GM18508 (cell line): ENCODE data around the gene IL17B.

Source experiments
- ATAC-seq: cut with Tn5 transposase; IDR thresholded peaks from one replicate; pipeline ENCODE4 v1.9.1; 2021; ENCODE audit warnings: moderate number of reproducible peaks; ENCODE audit not compliant: insufficient read depth, unreplicated experiment

Gene IL17B

DNA sequence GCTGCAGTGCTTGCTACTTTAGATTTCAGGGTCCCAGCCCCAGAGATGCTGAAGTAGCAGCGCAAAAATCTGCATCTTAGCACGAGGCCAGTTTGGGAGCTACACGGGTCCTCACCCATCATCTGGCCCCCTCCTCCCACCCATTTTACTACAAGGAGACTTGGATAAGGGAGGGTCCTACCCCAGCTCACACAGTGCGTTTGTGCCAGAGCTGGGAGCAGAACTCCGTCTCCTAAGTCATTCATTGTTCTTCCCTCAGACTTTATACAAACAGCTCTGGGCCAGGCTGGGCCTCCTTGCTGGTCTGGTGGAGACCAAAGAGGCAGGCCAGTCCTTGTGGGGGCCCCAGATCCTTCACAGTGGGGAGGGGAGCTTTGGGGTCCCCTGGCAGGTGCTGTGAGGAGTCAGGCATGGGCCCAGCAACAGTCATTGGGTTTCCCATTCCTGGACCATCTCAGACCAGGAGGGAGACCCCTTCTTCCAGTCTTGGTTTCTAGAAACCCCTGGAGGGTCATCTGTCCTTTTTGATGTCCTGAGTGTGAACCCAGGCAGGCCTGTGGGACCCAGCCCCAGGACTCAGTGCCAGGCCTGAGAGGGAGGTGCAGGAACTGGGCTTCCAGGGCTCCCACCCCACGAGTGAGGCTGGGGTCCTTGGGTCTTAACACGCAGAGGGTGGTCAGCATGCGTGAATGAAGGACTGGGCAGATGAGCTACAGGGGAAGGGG lies 2.3 kb upstream of the IL17B start:
- no peak for ATAC-seq

DNA sequence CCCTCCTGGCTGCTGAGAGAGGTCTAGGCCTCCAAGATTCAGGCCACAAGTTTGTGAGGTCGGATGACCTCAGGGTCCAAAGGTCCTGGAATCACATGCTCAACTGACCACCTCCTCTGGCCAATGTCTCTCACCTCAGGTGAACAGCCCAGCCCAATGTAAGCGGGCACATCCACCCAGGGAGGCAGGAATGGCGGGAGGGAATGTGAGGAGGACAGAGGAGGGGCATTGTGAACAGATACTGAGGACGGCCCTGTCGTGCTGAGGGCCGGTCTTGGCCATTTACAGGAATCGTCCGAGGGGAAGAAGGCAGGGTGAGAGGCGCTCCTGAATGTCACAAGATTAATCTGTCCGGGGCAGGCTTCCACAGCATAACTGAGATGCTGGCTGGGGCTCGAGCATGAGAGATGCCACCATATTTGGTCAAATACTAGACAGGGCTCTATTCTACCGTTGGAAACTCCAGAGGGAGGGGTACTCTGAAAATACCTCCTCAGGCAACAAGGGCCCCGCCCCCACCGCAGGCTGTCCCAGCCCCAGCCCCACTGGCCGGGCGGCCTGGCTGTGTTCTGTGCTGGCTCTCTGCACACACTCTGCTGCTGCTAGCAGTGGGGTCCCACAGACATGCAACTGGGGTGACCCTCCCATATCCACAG lies 1.5 kb upstream of the IL17B start:
- no peak for ATAC-seq

DNA sequence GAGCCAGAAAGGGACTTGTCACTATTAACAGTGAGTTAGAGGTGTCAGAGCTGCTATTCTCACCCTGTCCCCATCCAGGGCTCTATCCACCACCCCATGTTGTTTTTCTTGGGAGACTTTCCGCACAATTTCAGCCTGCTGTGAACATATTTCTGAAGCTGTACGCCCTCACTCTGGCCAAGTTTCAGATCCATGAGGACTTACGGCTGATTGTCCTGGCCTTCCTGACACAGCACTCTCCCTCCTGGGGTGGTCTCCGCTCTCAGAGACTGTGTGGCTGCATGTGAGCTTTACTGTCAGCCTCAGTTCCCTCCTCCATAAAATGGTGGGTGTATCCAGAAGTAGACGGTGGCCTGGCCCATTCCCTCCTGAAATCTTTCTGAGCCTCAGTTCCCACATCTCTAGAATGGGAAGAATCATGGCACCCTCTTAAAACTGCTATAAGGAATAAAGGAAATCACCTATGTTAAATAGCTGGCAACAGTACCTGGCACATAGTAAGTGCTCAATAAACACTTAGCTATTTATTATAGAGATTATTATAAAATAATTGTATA lies 804 bp upstream of the IL17B start:
- no peak for ATAC-seq

DNA sequence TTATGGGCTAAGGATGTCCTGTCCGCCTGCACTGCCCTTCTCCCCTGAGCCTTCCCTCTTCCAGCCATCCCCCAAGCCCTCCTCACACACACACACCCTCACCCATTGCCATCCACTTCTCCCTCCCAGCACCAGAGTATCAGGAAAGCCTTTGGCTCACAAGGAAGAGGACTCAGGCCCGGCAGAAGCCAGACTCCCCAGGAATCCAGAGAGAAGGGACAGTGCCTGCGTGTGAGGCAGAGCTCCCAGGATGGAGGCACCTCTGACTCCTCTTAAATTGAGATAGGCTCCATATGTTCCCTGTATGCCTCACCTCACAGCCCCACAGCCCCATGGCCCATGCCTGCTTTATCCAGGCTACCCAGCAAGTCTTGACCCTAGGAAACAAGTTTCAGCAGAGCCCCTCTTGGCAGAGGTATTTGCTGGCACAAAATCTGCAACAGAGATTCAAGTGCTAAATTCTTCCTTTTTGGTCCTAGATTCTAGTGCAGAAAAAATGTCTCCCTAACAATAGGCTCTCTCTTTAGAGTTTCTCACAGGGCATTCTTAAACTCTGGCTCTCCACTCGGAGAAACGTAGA lies 761 bp downstream of the IL17B start:
- ATAC-seq, result no peak

DNA sequence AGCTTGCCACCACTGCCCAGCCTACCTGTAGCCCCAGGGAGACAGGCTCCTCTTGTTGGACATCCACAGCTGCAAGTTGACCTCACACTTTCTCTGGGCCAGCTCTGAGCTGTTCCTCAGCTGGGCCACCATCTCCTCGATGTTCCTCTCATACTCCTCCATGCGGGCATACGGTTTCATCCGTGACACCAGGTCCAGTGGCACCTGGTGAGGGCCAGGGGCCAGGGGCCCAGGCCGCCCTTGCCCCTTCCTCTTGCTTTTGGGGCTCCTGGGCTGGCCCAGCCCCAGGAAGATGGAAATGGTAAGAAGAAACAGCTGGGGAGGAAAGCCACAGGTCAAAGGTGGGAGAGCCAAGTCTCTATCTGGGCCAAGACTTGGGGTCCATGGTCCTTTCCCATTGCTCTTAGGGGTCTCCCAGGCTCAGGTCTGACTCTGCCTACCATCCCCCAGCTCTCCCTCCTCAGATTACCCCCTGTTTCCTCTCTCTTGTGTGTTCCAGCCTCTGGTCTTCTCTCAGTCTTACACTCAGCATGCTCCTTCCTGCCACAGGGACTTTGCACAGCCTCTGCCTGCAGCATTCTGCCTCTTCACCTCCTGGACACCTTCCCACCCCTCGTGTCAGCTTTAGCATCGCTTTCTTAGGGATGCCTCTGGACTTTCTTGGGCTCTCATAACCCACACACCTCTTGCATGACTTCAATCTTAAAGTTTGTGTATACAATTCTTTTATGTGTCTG lies 2.2 kb downstream of the IL17B start:
- no peak for ATAC-seq

DNA sequence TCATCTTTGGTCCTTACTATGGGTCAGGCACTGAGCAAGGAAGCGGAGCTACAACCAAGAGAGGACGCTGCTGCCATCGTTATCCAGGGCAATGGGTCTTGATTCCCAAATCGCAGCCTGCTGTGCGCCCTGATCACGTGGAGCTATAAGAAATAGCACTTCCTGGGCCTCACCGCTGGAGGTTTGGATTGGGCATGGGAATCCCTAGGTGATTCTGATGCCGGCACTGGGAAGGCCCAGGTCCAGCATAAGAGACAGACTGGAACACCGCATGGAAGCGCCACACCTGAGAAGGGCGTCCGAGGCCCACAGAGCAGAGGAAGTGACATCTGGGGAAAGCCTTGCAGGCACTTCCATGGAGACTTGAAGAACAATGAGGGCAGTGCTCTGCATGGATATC lies 3.0 kb downstream of the IL17B start:
- ATAC-seq, result no peak

DNA sequence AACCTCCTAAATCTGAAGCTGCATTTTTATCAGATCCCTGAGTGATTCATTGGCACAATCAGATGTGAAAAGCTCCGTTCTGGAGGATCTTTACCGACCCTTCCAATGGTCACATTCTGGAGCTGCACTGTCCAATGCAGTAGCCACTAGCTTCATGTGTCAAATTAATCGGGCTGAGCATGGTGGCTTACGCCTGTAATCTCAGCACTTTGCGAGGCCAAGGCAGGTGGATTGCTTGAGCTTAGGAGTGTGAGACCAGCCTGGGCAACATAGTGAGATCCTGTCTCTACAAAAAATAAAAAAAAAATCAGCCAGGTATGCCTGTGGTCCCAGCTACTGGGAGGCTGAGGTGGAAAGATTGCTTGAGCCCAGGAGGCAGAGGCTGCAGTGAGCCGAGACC lies 3.7 kb downstream of the IL17B start:
- ATAC-seq, result no peak

DNA sequence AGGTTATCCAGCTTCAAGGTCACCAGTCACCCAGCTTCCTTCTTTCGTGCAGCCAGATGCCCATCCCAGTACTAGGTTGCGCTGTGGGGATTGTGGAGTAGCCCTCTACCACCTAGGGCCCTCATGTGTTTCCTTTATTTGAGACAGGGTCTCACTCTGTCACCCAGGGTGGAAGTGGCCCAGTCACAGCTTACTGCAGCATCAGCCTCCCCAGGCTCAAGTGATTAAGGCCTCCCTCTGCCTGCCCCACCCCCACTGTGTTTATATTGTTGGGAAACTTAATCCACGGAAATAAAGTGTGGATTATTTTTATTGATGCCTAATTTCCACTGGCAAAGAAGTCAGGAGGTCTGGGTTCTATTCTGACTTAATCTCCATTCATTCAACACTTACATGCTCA lies 4.3 kb downstream of the IL17B start:
- ATAC-seq, result no peak

DNA sequence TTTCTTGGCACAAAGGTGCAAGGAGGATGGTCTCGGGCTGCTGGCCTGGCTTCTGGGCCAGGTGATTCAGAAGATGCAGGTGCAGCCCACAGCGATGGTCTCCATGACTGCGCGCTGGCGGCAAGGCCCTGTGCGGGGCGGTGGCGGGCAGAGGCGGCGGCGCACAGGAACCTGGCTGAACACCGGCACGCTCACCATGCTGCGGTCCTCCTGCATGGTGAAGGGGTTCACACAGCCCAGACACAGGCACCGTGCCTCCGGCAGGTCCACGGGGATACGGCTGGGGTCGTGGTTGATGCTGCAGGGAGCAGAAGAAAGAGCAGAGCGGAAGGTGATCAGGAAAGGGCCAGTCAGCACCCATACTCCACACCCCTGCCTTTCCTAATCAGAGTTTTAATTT lies 4.8 kb downstream of the IL17B start:
- no peak for ATAC-seq

DNA sequence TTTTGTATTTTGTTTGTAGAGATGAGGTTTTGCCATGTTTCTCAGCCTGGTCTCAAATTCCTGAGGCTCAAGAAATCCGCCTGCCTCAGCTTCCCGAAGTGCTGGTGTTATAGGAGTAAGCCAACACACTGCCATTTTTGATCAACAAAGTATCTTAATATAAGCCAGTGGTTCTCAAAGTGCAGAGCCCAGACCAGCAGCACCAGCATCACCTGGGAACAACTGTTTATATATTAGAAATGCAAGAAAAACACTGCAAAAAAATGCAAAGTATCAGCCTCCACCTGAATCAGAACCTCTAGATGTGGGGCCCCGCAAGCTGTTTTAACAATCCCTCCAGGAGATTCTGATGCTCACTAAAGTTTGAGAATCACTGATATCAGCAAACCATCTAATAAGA lies 6.2 kb downstream of the IL17B start:
- ATAC-seq, result no peak

DNA sequence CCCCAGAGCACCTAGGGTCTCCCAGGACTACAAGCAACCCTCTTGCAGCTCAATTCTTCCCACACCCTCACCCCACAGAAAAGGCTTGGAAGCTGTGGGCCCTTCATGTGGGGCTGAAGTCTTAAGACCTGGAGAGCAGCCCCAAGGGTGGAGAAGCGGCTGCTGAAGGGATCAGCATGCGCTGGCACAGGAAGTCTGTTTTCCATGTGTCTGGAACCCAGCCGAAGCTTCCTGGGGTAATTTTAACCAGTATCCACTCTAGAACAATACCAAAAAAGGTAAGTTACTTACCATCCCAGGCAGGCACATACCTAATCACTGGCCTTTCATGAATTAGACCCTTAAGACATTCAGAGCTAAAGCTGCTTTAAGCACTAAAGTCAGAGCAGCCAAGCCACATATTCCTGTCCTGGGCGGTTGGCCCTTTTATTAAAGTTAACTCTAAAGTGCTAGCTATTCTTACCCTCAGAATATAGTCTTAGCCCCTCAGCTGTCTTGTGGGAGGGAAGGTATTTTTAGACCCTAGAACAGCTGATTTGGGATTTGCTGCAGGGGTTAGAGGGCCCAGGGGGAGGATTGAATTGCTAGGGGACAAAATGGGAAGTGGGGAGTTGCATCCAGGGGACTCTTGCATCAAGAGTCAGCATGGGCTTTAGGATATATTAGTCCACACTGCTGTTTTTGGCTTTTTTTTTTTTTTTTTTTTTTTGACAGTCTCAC lies 6.9 kb downstream of the IL17B start:
- no peak for ATAC-seq

DNA sequence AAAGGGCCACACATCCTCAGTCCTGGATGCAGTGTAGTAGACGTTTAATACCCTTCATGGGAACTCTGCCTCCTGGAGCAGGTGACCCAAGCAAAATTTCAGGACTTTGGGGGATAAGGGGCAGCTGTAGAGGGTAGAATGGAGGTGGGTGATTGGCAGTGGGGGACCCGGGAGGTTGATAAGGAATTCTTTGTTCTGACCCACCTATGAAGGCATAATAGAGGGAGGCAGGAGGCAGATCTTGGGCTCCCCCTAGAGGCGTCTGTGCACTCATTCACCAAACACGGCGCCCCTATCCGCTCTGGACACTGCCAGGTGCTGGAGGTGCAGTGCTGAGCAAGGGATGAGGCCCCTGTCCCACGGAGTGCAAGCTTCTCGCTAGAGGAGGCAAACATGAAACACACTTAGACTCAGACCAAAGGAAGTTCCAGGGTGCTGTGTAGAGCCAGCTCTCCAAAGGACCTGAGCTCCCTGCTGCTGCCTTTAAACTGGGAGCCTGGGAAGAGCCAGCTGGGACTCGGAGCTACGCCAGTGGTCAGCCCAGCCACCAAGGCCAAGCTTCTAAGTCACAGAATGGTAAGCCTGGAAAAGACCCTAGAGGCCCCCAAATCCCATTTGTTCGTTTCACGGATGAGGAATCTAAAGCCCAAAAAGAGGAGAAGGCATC lies 7.7 kb downstream of the IL17B start:
- ATAC-seq, result no peak

DNA sequence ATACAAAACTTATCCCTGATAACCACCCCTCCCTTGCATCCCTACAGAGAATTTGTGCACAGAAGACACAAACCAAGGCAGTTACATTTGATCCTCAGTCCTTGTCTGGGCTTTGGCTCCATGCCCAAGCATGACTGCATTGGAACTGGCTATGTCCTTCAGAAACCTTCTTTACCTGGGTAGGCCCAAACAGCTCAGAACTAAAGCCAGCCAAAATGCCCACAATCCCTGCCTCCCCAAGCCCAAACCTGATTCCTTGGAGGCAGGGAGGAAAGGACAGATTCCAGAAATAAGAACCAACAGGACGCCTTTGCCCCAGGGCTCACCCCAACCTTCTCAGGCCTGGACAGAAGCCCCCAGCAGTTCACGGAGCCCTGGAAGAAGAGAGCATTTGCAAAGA lies 8.2 kb downstream of the IL17B start:
- ATAC-seq, result no peak

DNA sequence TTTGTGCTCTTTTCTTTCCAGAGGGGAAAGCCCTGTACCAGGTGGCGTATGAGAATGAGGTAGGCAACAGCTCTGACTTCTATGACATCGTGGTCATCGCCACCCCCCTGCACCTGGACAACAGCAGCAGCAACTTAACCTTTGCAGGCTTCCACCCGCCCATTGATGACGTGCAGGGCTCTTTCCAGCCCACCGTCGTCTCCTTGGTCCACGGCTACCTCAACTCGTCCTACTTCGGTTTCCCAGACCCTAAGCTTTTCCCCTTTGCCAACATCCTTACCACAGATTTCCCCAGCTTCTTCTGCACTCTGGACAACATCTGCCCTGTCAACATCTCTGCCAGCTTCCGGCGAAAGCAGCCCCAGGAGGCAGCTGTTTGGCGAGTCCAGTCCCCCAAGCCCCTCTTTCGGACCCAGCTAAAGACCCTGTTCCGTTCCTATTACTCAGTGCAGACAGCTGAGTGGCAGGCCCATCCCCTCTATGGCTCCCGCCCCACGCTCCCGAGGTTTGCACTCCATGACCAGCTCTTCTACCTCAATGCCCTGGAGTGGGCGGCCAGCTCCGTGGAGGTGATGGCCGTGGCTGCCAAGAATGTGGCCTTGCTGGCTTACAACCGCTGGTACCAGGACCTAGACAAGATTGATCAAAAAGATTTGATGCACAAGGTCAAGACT lies 11.0 kb downstream of the IL17B start:
- no peak for ATAC-seq

DNA sequence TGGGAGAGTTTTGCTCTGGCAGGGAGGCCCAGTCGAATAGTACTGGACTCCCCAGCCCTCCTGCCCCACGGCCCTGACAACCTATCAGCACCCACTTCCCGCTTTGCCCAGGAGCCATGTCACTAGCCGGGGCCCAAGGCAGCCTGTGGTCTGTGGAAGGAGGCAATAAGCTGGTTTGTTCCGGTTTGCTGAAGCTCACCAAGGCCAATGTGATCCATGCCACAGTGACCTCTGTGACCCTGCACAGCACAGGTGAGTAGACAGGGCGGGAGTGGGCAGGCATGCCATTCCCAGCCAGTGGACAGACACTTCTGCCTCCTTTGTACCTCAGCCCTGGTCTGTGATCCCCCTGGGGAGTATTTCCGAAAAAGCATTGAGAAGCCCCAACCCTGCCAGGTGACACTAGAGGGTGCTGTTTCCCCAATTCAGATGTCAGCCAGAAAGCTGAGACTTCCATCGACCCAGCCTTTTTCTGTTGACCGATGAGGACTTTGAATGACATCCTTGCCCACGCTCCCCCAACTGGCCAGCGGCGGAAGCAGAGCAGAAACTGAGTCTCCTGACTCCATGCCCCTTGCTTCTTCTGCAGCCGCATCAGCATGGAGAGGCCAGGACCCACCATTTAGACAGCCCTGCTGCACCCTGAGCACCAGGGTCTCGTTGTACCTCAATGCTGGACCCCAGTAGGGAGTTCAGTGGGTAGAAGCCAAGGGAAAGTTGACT lies 11.7 kb downstream of the IL17B start:
- ATAC-seq, result no peak

DNA sequence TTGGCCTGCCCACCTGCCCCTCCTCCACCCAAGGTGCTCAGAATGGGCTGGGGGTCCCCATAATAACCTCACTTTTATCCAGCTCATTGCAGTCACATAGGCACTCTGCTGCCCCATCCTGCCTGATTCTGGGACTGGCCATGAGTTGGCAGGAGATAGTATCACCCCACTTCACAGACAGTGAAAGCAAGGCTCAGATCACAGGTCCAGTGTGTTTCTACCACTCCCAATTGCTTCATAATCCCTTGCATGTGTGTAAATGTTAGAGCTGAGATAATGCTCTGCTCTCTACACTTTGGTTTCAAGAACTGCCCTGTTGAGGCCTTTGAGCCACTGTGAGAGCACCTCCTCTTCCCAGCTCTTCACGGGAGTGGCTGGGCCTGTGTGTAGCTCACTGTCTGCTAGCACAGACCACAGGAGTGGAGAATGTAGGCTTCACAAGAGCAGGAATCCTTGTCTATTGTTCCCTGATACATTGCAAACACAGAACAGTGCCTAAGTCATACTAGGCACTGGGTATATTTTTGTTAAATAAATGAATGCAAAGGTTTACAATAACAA lies 12.8 kb downstream of the IL17B start:
- no peak for ATAC-seq

DNA sequence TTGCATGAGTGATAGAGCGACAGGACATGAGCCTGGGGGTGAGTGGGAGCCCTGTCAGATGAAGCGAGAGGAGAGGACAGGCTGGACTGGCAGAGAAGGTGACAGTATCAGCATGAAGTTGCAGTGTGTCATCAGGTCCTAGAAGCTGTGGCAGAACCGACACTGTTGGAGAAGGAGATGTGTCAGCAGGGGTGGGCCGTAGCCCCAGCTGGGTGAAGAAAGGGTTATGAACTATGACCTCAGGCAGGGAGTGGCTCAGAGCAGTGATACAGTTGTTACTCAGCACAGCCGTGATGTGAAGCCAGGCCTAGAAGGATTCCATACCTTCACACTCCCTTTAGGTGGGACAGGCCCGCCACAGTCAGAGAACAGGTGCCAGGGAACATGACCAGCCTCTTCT lies 13.7 kb downstream of the IL17B start:
- no peak for ATAC-seq

DNA sequence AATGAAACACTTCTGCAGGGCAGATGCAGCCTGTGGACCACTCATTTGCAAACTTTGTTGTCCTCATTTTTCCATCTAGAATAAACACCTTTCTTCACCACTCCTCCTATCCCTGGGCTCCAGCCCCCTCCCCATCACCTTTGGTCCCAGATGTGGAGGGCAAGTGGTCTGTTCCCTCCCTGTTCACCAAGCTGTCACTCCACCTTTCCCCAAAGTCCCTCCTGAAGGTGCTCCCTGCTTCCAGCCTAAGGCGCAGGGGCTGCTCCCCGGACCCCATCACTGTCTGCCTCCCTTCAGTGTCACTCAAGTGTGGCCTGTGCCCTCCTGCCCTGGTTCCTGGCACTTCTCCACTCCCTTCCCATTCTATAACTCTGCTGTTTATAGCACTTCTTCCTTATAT lies 14.4 kb downstream of the IL17B start:
- ATAC-seq, result no peak
